NCI-H524 treated with DMSO at 0.1 percent for 48 hours (cell line): Measurements from ENCODE around the gene UPK3BL2.
"Not testable (repeated sequence)": the region's sequence is repeated elsewhere in the genome, so short reads cannot be mapped to it uniquely, and the experiment has no call there.

Experiments used
- DNase-seq: peaks from one replicate; lab custom pipeline; 2025; lab: John Stamatoyannopoulos, UW

The UPK3BL2 gene

GRCh38 chr7:102531583-102531982 is 11.9 kb downstream of the UPK3BL2 start:
- DNase-seq, result not testable (repeated sequence)

GRCh38 chr7:102527822-102528793 is 15.4 kb downstream of the UPK3BL2 start:
- not testable (repeated sequence) for DNase-seq

- DNase-seq, result not testable (repeated sequence)
Observed at GRCh38 chr7:102527182-102527581, 16.3 kb downstream of the UPK3BL2 start.

GRCh38 chr7:102524803-102525202 is 18.7 kb downstream of the UPK3BL2 start:
- not testable (repeated sequence) for DNase-seq

- DNase-seq, result not testable (repeated sequence)
Observed at GRCh38 chr7:102520797-102521196, 22.7 kb downstream of the UPK3BL2 start.

GRCh38 chr7:102517550-102518147 is 25.8 kb downstream of the UPK3BL2 start, which contains the start of gene RASA4B:
Gene RASA4B, minus strand, starts transcription at chr7:102517777. Its CDS starts 67 bp downstream, at chr7:102517710.
- not testable (repeated sequence) for DNase-seq

- not testable (repeated sequence) for DNase-seq
Observed at GRCh38 chr7:102516951-102517350, 26.5 kb downstream of the UPK3BL2 start.

GRCh38 chr7:102515889-102516288 is 27.6 kb downstream of the UPK3BL2 start:
- DNase-seq, result not testable (repeated sequence)

- not testable (repeated sequence) for DNase-seq
Observed at GRCh38 chr7:102514881-102515721, 28.4 kb downstream of the UPK3BL2 start.

- not testable (repeated sequence) for DNase-seq
Observed at GRCh38 chr7:102512642-102513221, 30.8 kb downstream of the UPK3BL2 start.

- not testable (repeated sequence) for DNase-seq
Observed at GRCh38 chr7:102511860-102512522, 31.5 kb downstream of the UPK3BL2 start.

- DNase-seq, result not testable (repeated sequence)
Observed at GRCh38 chr7:102510575-102510974, 32.9 kb downstream of the UPK3BL2 start.

- DNase-seq, result not testable (repeated sequence)
Observed at GRCh38 chr7:102507410-102508088, 35.9 kb downstream of the UPK3BL2 start.

- not testable (repeated sequence) for DNase-seq
Observed at GRCh38 chr7:102505298-102506185, 38.0 kb downstream of the UPK3BL2 start.

GRCh38 chr7:102503141-102503540 is 40.4 kb downstream of the UPK3BL2 start:
- DNase-seq, result not testable (repeated sequence)

GRCh38 chr7:102498321-102498720 is 45.2 kb downstream of the UPK3BL2 start:
- DNase-seq, result not testable (repeated sequence)

GRCh38 chr7:102497308-102497707 is 46.2 kb downstream of the UPK3BL2 start:
- not testable (repeated sequence) for DNase-seq

GRCh38 chr7:102496861-102497260 is 46.6 kb downstream of the UPK3BL2 start:
- not testable (repeated sequence) for DNase-seq

- not testable (repeated sequence) for DNase-seq
Observed at GRCh38 chr7:102494473-102495149, 48.9 kb downstream of the UPK3BL2 start.
